H1 (cell line): ENCODE data around the gene MRGPRX2. TPM values are rescaled to one million over a fixed set of nuclear protein-coding genes. Genes with fewer than 3 reads are reported as not detected.

Experiments
- CTCF ChIA-PET: fragments of 300-600 bp; sonication (Branson Sonifier 250); formaldehyde crosslinking; loops from one replicate; lab custom pipeline; 2021; ENCODE audit not compliant: partially characterized antibody; lab: Charles Lee
- POLR2A ChIA-PET: fragments of 300-600 bp; sonication (Branson Sonifier 250); formaldehyde crosslinking; loops from one replicate; lab custom pipeline; 2021; ENCODE audit warnings: inconsistent platforms; ENCODE audit not compliant: partially characterized antibody; lab: Charles Lee
- DNase-seq, 2 experiments: peaks; one replicate each; pipeline versions ENCODE4 v3.0.0 to v3.0.0-alpha.2; 2010 to 2022; ENCODE audit warnings: low spot score in 2 of 2, low read depth in 1 of 2, mixed read lengths in 1 of 2
- FAIRE-seq: peaks from 2 replicates; lab custom pipeline; 2011; peaks lifted over from hg19 to GRCh38; lab: Jason Lieb, UNC
- H2AFZ ChIP-seq: 2 replicates; pipeline ENCODE4 v1.8.1; 2012; ENCODE audit warnings: low read length, inconsistent platforms
- H2AK5ac ChIP-seq: 2 replicates; pipeline ENCODE4 v1.6.1; 2013; ENCODE audit warnings: low read depth, low read length
- H2BK120ac ChIP-seq: replicated peaks from 2 replicates; pipeline ENCODE3; 2013; ENCODE audit warnings: low read depth, low read length, inconsistent platforms
- H2BK12ac ChIP-seq: 2 replicates; pipeline ENCODE4 v1.6.1; 2013; ENCODE audit warnings: low read depth, low read length
- H2BK15ac ChIP-seq: 2 replicates; pipeline ENCODE4 v1.6.1; 2013; ENCODE audit warnings: low read length
- H2BK20ac ChIP-seq: 2 replicates; pipeline ENCODE4 v1.6.1; 2013; ENCODE audit warnings: low read length
- H2BK5ac ChIP-seq: 2 replicates; pipeline ENCODE4 v1.6.1; 2013; ENCODE audit warnings: low read depth, low read length
- H3K14ac ChIP-seq: 2 replicates; pipeline ENCODE4 v1.6.1; 2013; ENCODE audit warnings: inconsistent platforms; ENCODE audit not compliant: insufficient read length
- H3K18ac ChIP-seq: 2 replicates; pipeline ENCODE4 v1.6.1; 2013; ENCODE audit warnings: low read length; ENCODE audit errors: extremely low read depth
- H3K23ac ChIP-seq: 2 replicates; pipeline ENCODE4 v1.6.1; 2013; ENCODE audit warnings: inconsistent platforms; ENCODE audit not compliant: insufficient read length
- H3K23me2 ChIP-seq: 2 replicates; pipeline ENCODE4 v1.6.1; 2013; ENCODE audit warnings: low read depth, low read length
- H3K27ac ChIP-seq: 2 replicates; pipeline ENCODE4 v1.6.1; 2011; ENCODE audit warnings: low read depth, low read length, inconsistent platforms
- H3K27me3 ChIP-seq, 4 experiments: replicated peaks in 1 of 4; 1 replicate in 1 of 4; 2 replicates in 3 of 4; pipeline versions ENCODE4 v1.6.1 to v1.8.1; 2011 to 2013; ENCODE audit warnings: low read length in 3 of 4, mild to moderate bottlenecking in 3 of 4, inconsistent platforms in 2 of 4, mixed read lengths in 2 of 4, moderate library complexity in 1 of 4; ENCODE audit not compliant: control insufficient read depth in 3 of 4, insufficient read depth in 3 of 4; ENCODE audit errors: extremely low read depth in 1 of 4
- H3K36me3 ChIP-seq, 4 experiments: 2 replicates each; pipeline versions ENCODE4 v1.6.1 to v1.8.1; 2011 to 2013; ENCODE audit warnings: mild to moderate bottlenecking in 4 of 4, low read length in 3 of 4, moderate library complexity in 2 of 4, control low read depth in 1 of 4, inconsistent platforms in 1 of 4; ENCODE audit not compliant: insufficient read depth in 4 of 4, control insufficient read depth in 2 of 4
- H3K4ac ChIP-seq: replicated peaks from 2 replicates; pipeline ENCODE3; 2013; ENCODE audit warnings: low read length, low read depth, mixed read lengths, inconsistent platforms; ENCODE audit not compliant: insufficient read length
- H3K4me1 ChIP-seq, 4 experiments: replicated peaks in 1 of 4; 1 replicate in 1 of 4; 2 replicates in 3 of 4; pipeline versions ENCODE4 v1.6.1 to v1.8.1; 2011 to 2013; ENCODE audit warnings: low read length in 3 of 4, inconsistent platforms in 2 of 4, mixed read lengths in 1 of 4; ENCODE audit not compliant: insufficient read depth in 4 of 4, control insufficient read depth in 3 of 4
- H3K4me2 ChIP-seq, 2 experiments: 2 replicates each; pipeline versions ENCODE4 v1.6.1 to v1.8.1; 2011 to 2013; ENCODE audit warnings: low read depth in 2 of 2, low read length in 2 of 2, control low read depth in 1 of 2, inconsistent platforms in 1 of 2, mild to moderate bottlenecking in 1 of 2; ENCODE audit not compliant: insufficient read depth in 1 of 2
- H3K4me3 ChIP-seq, 4 experiments: fragments of 200-600, 300-600 bp in 1 of 4; sonication (generic), shearing (Covaris generic), sonication (Bioruptor Twin) in 1 of 4; 2 replicates each; pipeline versions ENCODE4 v1.5.1 to v1.8.1; 2011 to 2016; ENCODE audit warnings: low read length in 4 of 4, low read depth in 3 of 4, control low read depth in 2 of 4, inconsistent platforms in 2 of 4, mild to moderate bottlenecking in 2 of 4, mixed read lengths in 1 of 4, moderate library complexity in 1 of 4; ENCODE audit not compliant: insufficient read depth in 2 of 4; ENCODE audit errors: extremely low read depth in 1 of 4
- H3K56ac ChIP-seq: replicated peaks from 2 replicates; pipeline ENCODE3; 2013; ENCODE audit warnings: low read depth, mild to moderate bottlenecking, mixed read lengths, low read length, inconsistent platforms; ENCODE audit not compliant: insufficient read length
- H3K79me1 ChIP-seq: 2 replicates; pipeline ENCODE4 v1.6.1; 2013; ENCODE audit warnings: low read depth, low read length, control low read depth
- H3K79me2 ChIP-seq, 2 experiments: 2 replicates each; pipeline versions ENCODE4 v1.6.1 to v1.8.1; 2012 to 2013; ENCODE audit warnings: low read length in 2 of 2, mild to moderate bottlenecking in 2 of 2, inconsistent platforms in 1 of 2; ENCODE audit not compliant: insufficient read depth in 2 of 2, control insufficient read depth in 1 of 2
- H3K9ac ChIP-seq, 4 experiments: replicated peaks in 1 of 4; 1 replicate in 1 of 4; 2 replicates in 3 of 4; pipeline versions ENCODE4 v1.6.1 to v1.8.1; 2011 to 2013; ENCODE audit warnings: low read depth in 3 of 4, low read length in 3 of 4, control low read depth in 2 of 4, mild to moderate bottlenecking in 2 of 4, moderate library complexity in 2 of 4, inconsistent platforms in 1 of 4; ENCODE audit errors: extremely low read depth in 1 of 4
- H3K9me3 ChIP-seq, 2 experiments: 2 replicates each; pipeline versions ENCODE4 v1.6.1 to v1.8.1; 2012 to 2013; ENCODE audit warnings: mild to moderate bottlenecking in 2 of 2, moderate library complexity in 2 of 2, control low read depth in 1 of 2, inconsistent platforms in 1 of 2, low read depth in 1 of 2, low read length in 1 of 2, mixed read lengths in 1 of 2; ENCODE audit not compliant: insufficient read depth in 2 of 2
- H4K20me1 ChIP-seq, 2 experiments: replicated peaks in 1 of 2; 2 replicates each; pipeline versions ENCODE3 to v1.8.1; 2011 to 2013; ENCODE audit warnings: inconsistent platforms in 2 of 2, low read length in 2 of 2, mild to moderate bottlenecking in 1 of 2; ENCODE audit not compliant: insufficient read depth in 2 of 2, control insufficient read depth in 1 of 2
- H4K5ac ChIP-seq: 2 replicates; pipeline ENCODE4 v1.6.1; 2013; ENCODE audit warnings: low read length, low read depth, mixed read lengths, inconsistent platforms; ENCODE audit not compliant: insufficient read length
- H4K8ac ChIP-seq: 2 replicates; pipeline ENCODE4 v1.8.0; 2013; ENCODE audit warnings: mild to moderate bottlenecking, moderate library complexity, low read length, inconsistent platforms; ENCODE audit not compliant: insufficient read depth; ENCODE audit errors: extremely low read depth
- H4K91ac ChIP-seq: replicated peaks from 2 replicates; pipeline ENCODE3; 2013; ENCODE audit warnings: low read length, mixed read lengths, inconsistent platforms; ENCODE audit not compliant: insufficient read length
- POLR2AphosphoS5 ChIP-seq: IDR thresholded peaks from 2 replicates; pipeline ENCODE4 v1.6.1; 2011; ENCODE audit warnings: low read depth, low read length
- SAP30 ChIP-seq: fragments of 300-600 bp; sonication (generic); IDR thresholded peaks from 2 replicates; pipeline ENCODE4 v1.7.1; 2012; ENCODE audit warnings: low read length, moderate library complexity, mild to moderate bottlenecking, inconsistent platforms; ENCODE audit not compliant: insufficient read depth, insufficient replicate concordance
- WGBS, 2 experiments: shearing (Covaris generic) in 1 of 2; methylation state at CpG; one replicate each; pipeline versions ENCODE4 v1.1.6 to v1.1.7; 2013 to 2015; ENCODE audit warnings: low lambda C conversion rate in 2 of 2, mixed read lengths in 2 of 2, inconsistent platforms in 1 of 2, low coverage in 1 of 2, missing lambda C conversion rate in 1 of 2; ENCODE audit not compliant: insufficient replicate concordance in 2 of 2, insufficient coverage in 1 of 2, insufficient read length in 1 of 2; ENCODE audit errors: extremely low coverage in 1 of 2, missing lambda C conversion rate in 1 of 2; 5-methylcytosine and 5-hydroxymethylcytosine counted together
- polyA plus RNA-seq, 7 experiments: library from polyadenylated mRNA; depleted of rRNA in 3 of 7; stranded (reverse) in 5 of 7; unstranded in 2 of 7; fragments of >200 nt in 5 of 7; fragments of 200-250 nt in 2 of 7; gene quantifications; 1 replicate in 5 of 7; 2 replicates in 1 of 7; 4 replicates in 1 of 7; pipeline versions ENCODE4 v1.2.1 to v1.2.3, GENCODE V29; 2011 to 2013; ENCODE audit warnings: missing spikeins in 2 of 7, mixed read lengths in 2 of 7
- total RNA-seq: library from RNA; stranded (reverse); fragmentation: NEBNext Ultra II Directional; extraction: Animal tissue kit (Norgen Biotek cat#: 25700); gene quantifications from 2 replicates; pipeline ENCODE4 v1.2.1, GENCODE V29; 2021

The MRGPRX2 gene
- total and polyA plus RNA-seq, 2 of the 8 experiments (the other 6 are each of a cell fraction or from before 2014, with no cell fraction given): not detected

DNA sequence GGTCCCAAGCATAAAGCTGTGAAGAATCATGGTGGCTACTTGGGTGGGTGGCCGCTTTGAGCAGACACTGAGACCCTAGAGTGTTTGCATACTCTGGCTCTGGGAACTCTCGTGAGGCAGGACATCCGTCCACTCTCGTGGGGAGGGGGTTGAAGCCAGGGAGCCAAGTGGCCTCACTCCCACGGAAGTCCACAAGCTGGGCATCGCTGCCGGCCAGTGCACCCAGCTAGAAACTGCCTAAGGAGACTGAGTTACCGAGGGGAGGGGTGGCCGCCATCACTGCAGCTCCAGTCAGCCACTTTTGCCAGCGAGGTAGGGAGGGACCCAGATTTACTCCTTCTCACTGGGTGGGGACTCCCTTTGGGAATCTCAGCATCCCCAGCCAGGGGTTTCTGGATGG is 20.5 kb downstream of the MRGPRX2 start:
- no peak overlapping the region for H2BK20ac ChIP-seq
- no peak overlapping the region for H3K14ac ChIP-seq
- no peak overlapping the region for H2BK12ac ChIP-seq
- H3K4me1 ChIP-seq: no peaks in the 10 kb centered on the region
- TF ChIP-seq POLR2AphosphoS5 (no peak), SAP30 (no peak)
- no peak overlapping the region for H3K56ac ChIP-seq
- no peaks in the 10 kb centered on the region for H3K79me2 ChIP-seq
- no peak overlapping the region for H4K5ac ChIP-seq
- no peak overlapping the region for H3K23ac ChIP-seq
- H2AK5ac ChIP-seq: no peak overlapping the region
- ChIA-PET CTCF (interaction anchor here (0.6 to 1.7 kb wide), 4 partner anchors 10 to 221 kb away, joined by 3 to 6 read pairs (median 4); no protein-coding TSS in a partner anchor), POLR2A (no interaction called here)
- no peak overlapping the region for H4K8ac ChIP-seq
- no peak overlapping the region for H3K4ac ChIP-seq
- no peak for DNase-seq
- no peaks in the 10 kb centered on the region for H3K23me2 ChIP-seq
- no peaks in the 10 kb centered on the region for H4K20me1 ChIP-seq
- no peaks in the 10 kb centered on the region for H3K9me3 ChIP-seq
- no peak overlapping the region for H2BK120ac ChIP-seq
- H3K36me3 ChIP-seq: no peaks in the 10 kb centered on the region
- no peak overlapping the region for H3K18ac ChIP-seq
- H3K27me3 ChIP-seq: no peaks in the 10 kb centered on the region
- FAIRE-seq: no peak
- no peak overlapping the region for H3K9ac ChIP-seq
- no peak overlapping the region for H3K4me2 ChIP-seq
- no peak overlapping the region for H2BK5ac ChIP-seq
- H3K79me1 ChIP-seq: no peaks in the 10 kb centered on the region
- H3K27ac ChIP-seq: no peak overlapping the region
- no peak overlapping the region for H4K91ac ChIP-seq
- H2AFZ ChIP-seq: no peak overlapping the region
- 82% methylated on average over 8 of the region's 10 CpGs; no CpG with 5 or more reads in 1 of the 2 experiments for WGBS, 2 experiments
- no peak overlapping the region for H3K4me3 ChIP-seq
- no peak overlapping the region for H2BK15ac ChIP-seq
